ENCODE measurements around the gene MAN1A1.

- TF ChIP-seq POLR2A (IDR thresholded peaks at IDR 0.05), result no peak
- TF ChIP-seq CTCF (IDR thresholded peaks at IDR 0.05 in 4 of 5, conservative IDR thresholded peaks at IDR 0.05 in 1 of 5), result no peak
Measured at GRCh38 chr6:119240257-119241110, 109.1 kb downstream of the MAN1A1 start.

Measured in gastrocnemius medialis (tissue), 4 donors.